Measurements from ENCODE around the gene RAB6B. TPM values are rescaled to one million over a fixed set of nuclear protein-coding genes. Genes with fewer than 3 reads are reported as not detected.

RAB6B gene
- polyA plus RNA-seq, 1 experiment: 3.0 TPM

DNA sequence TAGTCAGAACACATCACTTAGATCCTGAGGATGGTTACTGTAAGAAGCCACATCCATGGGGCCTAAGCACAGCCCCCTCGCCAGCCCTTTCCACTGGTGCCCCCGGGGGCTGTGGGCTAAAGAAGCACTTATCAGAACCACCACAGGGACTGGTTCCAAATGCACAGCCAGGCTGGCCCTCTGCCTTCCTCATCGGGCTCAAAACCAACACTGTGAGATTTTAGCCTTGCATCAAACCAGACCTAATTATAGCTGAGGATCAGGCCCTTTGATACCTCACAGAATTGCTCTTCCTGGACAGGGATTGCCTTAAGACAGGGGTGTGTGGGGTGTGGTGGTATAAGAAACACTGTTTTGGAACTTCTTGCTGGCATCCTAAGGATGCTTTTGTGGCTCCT, 66.4 kb downstream of the RAB6B start:
- Histone ChIP-seq H3K36me3 (ENCODE audit: control insufficient read depth, insufficient read depth, low read length) (peaks cover 3% of the 10 kb centered on the region; the same call in 1 of the 2 replicates), H3K27me3 (ENCODE audit: control insufficient read depth, insufficient read depth, low read length) (peaks cover 1% of the 10 kb centered on the region; the same call in 1 of the 2 replicates), H3K4me3 (ENCODE audit: low read depth, low read length) (no peak overlapping the region)
- TF ChIP-seq, protein P1, sequence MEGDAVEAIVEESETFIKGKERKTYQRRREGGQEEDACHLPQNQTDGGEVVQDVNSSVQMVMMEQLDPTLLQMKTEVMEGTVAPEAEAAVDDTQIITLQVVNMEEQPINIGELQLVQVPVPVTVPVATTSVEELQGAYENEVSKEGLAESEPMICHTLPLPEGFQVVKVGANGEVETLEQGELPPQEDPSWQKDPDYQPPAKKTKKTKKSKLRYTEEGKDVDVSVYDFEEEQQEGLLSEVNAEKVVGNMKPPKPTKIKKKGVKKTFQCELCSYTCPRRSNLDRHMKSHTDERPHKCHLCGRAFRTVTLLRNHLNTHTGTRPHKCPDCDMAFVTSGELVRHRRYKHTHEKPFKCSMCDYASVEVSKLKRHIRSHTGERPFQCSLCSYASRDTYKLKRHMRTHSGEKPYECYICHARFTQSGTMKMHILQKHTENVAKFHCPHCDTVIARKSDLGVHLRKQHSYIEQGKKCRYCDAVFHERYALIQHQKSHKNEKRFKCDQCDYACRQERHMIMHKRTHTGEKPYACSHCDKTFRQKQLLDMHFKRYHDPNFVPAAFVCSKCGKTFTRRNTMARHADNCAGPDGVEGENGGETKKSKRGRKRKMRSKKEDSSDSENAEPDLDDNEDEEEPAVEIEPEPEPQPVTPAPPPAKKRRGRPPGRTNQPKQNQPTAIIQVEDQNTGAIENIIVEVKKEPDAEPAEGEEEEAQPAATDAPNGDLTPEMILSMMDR (IDR thresholded peaks at IDR 0.05; ENCODE audit: insufficient read depth, low read depth, low read length): no peak
- no peak for DNase-seq (ENCODE audit: low read depth)
- CTCF ChIA-PET: interaction anchor here (0.9 to 2.7 kb wide), 3 partner anchors 9 to 99 kb away, joined by 3 to 8 read pairs (median 3); no protein-coding TSS in a partner anchor
- POLR2A ChIA-PET: no interaction called here

DNA sequence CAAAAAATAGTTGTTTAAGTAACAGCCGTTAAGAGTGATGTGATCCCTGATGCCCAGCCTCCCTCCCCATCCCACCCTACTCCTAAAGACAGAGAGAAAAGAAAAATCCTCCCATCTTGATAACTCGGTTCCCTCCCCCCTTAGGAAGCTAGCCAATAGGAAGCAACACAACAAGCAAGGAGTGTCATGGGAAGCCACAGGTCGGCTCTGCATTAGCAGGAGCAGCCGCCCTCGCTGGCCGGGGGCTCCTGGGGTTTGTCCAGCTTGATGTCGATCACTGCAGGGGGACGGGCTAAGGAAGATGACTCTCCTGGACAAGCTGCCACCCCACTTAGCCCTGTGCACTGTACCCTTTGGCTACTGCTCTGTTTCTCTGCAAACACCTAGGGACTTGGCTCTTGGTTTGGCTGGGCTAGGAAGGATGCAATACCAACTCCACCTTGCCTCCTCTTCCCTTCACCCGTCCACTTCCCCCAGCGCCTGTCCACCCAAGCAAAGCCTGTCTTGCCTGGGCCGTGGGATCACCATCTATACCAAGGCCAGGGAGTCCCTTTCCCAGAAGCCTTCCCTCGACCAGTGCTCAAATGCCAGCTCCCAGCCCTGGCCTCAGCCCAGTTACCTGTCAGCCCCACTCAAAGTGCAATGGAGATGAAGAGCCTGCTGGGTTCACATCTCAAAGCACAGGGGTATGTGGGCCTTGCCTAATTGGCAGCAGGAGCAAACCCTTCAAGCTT, 66.9 kb downstream of the RAB6B start:
- H3K27me3 ChIP-seq (ENCODE audit: control insufficient read depth, insufficient read depth, low read length): peaks cover 1% of the 10 kb centered on the region; the same call in 1 of the 2 replicates
- DNase-seq (ENCODE audit: low read depth): no peak
- POLR2A ChIA-PET: no interaction called here
- TF ChIP-seq, protein P1 (IDR thresholded peaks at IDR 0.05; ENCODE audit: insufficient read depth, low read depth, low read length): no peak
- CTCF ChIA-PET: interaction anchor here (0.9 to 2.7 kb wide), 3 partner anchors 9 to 99 kb away, joined by 3 to 8 read pairs (median 3); no protein-coding TSS in a partner anchor
- H3K4me3 ChIP-seq (ENCODE audit: low read depth, low read length): no peak overlapping the region
- H3K36me3 ChIP-seq (ENCODE audit: control insufficient read depth, insufficient read depth, low read length): peaks cover 4% of the 10 kb centered on the region

DNA sequence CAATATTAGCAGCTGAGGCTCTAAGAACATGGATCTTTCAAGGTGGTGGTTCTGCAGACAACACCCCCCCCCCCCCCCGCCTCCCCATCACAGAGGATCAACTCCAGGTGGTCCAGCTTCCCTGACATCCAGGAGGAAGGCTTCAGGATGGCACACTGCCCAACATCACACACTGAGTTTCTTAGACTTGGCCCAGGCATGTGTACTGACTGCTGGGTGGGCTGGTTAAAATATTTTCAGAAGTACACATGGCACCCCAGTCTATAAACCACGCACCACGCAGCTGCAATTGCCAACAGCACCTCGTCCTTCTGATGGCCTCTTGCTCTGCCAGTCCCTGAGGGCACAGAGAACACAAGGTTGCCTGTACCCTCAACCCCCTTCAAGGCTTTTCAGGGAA, 68.0 kb downstream of the RAB6B start:
- TF ChIP-seq, protein P1 (IDR thresholded peaks at IDR 0.05; ENCODE audit: insufficient read depth, low read depth, low read length): no peak
- Histone ChIP-seq H3K27me3 (ENCODE audit: control insufficient read depth, insufficient read depth, low read length) (peaks cover 1% of the 10 kb centered on the region; the same call in 1 of the 2 replicates), H3K4me3 (ENCODE audit: low read depth, low read length) (no peak overlapping the region), H3K36me3 (ENCODE audit: control insufficient read depth, insufficient read depth, low read length) (peaks cover 4% of the 10 kb centered on the region)
- no peak for DNase-seq (ENCODE audit: low read depth)
- ChIA-PET POLR2A (no interaction called here), CTCF (interaction anchor here (2.7 kb wide), 1 partner anchor 10 kb away, joined by 8 read pairs; no protein-coding TSS in a partner anchor)

DNA sequence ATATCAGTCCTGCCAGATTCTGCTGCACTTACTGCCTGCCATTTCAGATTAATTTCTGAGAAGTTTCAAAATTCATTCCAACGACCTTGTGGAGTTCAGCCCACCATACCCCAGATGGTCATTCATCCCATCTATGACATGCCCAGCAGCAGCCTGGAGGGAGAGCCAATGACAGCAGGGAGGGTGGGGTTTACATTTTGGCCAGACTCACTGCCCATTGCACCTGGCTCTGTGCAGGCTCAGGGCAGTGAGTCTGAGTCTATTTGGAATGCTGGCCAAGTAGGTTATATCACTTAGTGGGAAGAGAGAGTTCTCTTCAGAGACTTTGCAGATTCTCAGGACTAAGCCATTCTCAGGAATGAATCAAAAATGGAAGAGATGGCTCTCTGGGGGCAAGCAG, 68.5 kb downstream of the RAB6B start:
- no peak for DNase-seq (ENCODE audit: low read depth)
- CTCF ChIA-PET: interaction anchor here (2.7 kb wide), 1 partner anchor 9 kb away, joined by 8 read pairs; no protein-coding TSS in a partner anchor
- POLR2A ChIA-PET: no interaction called here

More for the DNA sequence above, 68.5 kb downstream of the RAB6B start:
- Histone ChIP-seq H3K27me3 (ENCODE audit: control insufficient read depth, insufficient read depth, low read length) (peaks cover 1% of the 10 kb centered on the region; the same call in 1 of the 2 replicates), H3K36me3 (ENCODE audit: control insufficient read depth, insufficient read depth, low read length) (peaks cover 5% of the 10 kb centered on the region), H3K4me3 (ENCODE audit: low read depth, low read length) (no peak overlapping the region)
- TF ChIP-seq, protein P1 (IDR thresholded peaks at IDR 0.05; ENCODE audit: insufficient read depth, low read depth, low read length): no peak
